HG03025 (cell line): Measurements from ENCODE around the gene STRIP2.
A peak's percentile ranks its signal among the peaks of the same experiment; 100 is the strongest.
"Not testable (repeated sequence)": the region's sequence is repeated elsewhere in the genome, so short reads cannot be mapped to it uniquely, and the experiment has no call there.

Experiments
- ATAC-seq: cut with Tn5 transposase; IDR thresholded peaks from one replicate; pipeline ENCODE4 v1.9.1; 2021; ENCODE audit warnings: mild to moderate bottlenecking, moderate library complexity; ENCODE audit not compliant: unreplicated experiment, low FRiP score

The STRIP2 gene, protein sequence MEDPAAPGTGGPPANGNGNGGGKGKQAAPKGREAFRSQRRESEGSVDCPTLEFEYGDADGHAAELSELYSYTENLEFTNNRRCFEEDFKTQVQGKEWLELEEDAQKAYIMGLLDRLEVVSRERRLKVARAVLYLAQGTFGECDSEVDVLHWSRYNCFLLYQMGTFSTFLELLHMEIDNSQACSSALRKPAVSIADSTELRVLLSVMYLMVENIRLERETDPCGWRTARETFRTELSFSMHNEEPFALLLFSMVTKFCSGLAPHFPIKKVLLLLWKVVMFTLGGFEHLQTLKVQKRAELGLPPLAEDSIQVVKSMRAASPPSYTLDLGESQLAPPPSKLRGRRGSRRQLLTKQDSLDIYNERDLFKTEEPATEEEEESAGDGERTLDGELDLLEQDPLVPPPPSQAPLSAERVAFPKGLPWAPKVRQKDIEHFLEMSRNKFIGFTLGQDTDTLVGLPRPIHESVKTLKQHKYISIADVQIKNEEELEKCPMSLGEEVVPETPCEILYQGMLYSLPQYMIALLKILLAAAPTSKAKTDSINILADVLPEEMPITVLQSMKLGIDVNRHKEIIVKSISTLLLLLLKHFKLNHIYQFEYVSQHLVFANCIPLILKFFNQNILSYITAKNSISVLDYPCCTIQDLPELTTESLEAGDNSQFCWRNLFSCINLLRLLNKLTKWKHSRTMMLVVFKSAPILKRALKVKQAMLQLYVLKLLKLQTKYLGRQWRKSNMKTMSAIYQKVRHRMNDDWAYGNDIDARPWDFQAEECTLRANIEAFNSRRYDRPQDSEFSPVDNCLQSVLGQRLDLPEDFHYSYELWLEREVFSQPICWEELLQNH

DNA sequence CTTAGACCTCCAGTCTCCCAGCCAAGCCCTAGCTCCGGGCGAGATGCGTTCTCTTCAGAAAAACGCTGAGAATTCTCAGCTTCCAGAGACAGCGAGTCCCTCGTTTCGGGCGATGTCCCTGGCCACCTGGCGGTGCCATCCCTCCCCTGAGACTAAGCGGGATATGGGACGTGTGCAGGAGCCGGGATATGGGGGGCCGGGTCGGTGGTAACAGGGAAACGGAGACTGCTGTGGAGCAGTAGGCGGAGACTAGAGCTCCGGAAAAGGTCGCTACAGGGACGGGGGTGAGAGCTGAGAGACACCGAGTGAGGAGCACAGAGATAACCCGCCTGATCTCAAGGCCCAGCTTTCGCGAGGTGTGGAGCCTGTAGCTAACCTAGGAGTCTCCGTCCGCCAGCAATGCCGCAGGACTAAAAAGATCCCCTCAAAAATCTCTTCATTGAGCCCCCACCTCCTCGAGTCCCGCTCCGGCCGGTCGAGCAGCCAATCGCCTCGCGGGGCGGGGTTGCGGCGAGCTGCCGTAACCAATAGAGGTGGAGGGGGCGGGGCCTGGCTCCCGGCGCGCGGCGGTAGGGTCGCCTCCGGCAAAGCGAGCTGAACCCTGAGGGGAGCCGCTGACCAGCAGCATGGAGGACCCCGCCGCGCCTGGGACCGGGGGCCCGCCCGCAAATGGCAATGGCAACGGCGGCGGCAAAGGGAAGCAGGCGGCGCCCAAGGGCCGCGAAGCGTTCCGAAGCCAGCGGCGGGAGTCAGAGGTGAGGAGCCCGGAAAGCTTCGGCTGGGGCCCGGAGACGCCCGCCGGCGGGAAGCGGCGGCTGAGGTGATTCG lies at the start of gene STRIP2:
TSS of gene STRIP2 (plus strand) at position 586 of the 828 bp plus-strand sequence. CDS start at position 627, 41 bp downstream.
- peak; percentile 93 for ATAC-seq

DNA sequence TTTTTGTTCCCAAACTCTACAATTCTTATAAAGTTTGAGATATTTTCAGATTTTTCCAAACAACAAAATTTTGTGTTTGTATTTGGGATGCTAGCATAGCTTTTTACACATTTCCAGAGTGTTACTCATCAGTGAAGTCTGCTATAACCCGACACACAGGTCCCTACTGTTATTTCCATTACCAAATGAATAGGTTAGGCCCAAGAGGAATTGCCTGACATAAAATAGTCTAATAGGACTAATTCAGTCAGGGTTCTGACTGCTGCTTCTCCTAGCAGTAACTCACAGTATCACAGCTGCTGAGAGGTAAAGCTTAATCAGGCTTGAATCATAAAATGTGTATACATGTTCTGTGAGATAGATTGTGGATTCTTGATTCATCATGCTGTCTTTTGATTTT lies 49.1 kb upstream of the STRIP2 start:
- ATAC-seq: no peak

DNA sequence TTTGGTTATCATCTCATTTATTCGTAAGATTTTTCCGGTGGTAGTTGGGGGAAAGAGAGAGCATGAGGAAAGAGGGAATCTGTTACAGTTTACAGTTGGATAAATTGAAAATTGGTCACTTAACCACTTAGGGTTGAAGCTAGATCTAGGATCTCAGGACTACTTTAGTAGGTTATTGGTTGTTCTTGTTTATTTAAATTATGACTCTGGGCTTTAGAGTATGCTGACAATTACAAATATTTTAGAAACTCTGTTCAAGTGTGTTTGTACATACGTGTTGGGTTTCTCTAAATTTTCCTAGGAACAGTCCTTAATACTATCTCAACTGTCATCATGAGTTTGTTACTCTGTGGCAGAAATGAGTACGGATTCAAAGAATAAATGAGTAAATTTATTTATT lies 48.6 kb upstream of the STRIP2 start:
- ATAC-seq: no peak

DNA sequence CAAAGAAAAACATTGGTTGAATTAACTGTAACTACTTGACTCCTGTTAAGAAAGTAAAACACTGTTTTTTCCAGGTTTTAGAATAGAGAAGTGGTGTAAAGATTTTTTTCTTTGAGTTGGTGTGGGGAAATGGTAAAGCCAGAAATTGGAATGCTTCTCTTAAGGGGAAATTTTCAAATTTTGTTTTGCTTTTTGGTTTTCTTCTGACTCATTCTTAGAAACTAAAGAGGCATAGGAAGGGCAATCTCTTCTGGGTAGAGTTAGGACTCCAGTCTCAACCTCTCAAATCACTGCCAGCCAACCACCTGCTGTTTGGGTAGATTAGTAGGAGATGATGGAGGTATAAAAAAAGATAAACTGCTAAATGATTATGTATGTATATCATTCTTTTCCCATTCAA lies 47.7 kb upstream of the STRIP2 start:
- ATAC-seq: no peak

DNA sequence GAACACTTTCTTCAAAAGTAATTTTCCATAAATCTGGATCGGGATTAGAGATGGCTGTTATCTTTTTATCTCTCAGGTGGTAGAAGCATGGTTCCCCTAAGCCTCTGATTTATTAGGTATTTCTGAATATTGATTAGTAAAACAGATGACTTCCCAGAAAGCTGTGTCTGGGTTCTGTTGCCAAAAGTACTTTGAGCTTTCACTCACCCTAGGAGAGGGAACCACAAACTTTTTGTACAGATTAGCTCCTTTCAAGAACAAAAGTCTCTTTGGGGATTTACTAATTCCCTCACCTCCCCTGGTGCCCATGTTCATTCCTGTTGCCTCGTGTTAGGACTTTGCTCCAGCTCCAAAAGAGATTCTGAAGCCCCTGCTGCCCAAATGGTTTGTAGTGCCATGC lies 46.7 kb upstream of the STRIP2 start:
- no peak for ATAC-seq

DNA sequence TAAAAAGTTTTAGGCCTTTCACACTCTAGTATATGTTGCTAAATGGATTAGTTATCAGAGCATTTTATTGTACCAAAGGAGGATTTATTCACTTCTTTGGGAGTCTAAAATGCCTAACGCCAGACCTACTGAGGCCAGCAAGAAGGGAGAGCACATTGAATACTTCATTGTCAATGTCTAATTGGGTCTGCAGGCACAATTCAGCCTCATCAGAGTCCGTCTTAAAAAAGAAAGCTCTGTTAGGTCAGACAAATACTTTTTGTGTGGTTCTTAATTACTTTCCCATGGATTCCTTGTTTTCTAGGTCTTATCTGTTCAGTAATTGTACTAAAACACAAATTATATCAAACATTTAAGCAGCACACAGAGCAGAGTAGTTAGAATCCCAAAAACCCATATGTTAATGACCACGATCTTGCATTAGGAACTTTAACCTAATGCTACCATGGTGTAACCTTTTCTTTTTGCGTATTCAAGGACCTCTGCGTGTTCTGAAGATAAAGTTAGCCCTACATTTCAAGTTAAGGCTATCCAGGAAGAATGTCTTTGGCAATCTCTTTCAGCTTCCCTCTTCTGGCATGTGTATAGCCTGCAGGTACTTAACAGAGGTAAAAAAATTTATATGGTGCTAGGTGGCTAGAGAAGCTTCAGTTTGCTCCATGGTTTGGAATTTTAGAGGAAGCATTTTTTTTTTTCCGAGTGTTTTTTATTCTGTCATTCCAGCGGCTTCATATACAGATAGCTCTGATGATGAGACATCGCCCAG lies 45.7 kb upstream of the STRIP2 start:
- no peak for ATAC-seq

DNA sequence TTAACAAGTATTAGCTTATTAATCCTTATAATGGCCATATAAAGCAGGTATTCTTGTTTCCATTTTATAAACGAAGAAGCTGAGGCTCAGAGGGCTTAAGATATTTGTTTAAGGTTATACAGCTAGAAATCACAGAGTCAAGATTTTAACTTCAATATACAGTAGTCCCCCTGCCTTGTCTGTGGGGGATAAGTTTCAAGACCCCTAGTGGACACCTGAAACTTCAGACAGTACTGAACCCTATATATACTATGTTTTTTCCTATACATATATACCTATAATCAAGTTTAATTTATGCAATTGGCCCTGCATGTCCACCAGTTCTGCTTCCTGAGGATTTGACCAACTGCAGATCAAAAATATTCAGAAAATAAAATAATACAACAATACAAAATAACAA lies 44.4 kb upstream of the STRIP2 start:
- ATAC-seq: no peak

DNA sequence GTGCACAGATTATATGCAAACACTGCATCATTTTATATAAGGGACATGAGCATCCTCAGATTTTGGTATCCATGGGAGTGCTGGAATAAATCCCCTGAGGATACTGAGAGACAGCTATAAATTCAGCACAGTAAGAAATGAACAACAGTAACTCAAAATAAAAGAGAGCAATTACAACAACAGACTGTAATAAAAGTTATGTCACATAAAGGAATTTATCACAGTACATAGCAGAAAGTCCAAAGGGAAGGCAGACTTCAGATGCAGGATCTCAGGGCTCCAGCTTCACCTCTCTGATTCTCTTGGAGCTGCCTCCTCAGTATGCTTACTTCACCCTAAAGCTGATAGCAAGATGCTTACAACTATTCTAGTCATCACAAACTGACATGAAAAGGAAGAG lies 43.9 kb upstream of the STRIP2 start:
- no peak for ATAC-seq

DNA sequence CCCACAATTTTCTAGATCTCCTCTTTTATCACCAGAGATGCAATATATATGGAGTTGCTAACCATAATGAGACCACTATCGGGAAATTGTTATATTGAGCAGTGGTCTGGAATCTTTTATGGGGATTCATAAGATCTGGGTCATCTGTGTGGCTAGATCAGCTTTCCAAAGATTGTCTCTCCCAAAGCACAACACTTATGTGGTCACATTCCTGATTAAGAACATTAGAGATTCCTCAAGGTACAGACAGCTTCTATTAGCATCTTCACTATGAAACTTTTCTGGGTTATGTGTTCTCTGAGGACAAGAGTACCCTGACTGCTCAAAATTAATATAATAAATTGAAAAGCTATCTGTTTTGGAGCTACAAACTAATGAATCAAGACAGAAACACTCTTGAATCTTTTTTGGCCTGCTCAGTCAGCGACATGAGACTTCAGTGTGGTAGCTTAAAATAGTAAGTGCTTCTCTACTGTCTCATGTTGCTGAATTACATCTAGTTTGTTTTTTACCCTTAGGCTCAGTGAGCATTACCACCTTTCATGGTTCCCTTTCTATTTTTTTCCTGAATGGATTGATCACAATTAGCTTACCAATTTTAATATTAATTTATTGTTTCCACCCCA lies 42.6 kb upstream of the STRIP2 start:
- ATAC-seq: no peak

DNA sequence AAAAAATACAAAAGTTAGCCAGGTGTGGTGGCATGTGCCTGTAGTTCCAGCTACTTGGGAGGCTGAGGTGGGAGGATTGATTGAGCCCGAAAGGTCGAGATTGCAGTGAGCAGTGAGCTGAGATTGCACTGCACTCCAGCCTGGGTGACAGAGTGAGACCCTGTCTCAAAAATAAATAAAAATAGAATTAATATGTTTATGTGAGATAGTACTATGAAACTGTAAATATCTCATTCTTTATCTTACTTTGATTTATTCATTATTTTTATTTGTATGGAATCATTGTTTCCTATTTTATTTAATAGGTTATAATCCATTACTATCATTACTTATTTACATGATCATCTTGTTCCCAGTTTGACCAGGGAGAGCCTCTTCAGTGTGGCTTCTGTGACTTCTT lies 41.0 kb upstream of the STRIP2 start:
- no peak for ATAC-seq

DNA sequence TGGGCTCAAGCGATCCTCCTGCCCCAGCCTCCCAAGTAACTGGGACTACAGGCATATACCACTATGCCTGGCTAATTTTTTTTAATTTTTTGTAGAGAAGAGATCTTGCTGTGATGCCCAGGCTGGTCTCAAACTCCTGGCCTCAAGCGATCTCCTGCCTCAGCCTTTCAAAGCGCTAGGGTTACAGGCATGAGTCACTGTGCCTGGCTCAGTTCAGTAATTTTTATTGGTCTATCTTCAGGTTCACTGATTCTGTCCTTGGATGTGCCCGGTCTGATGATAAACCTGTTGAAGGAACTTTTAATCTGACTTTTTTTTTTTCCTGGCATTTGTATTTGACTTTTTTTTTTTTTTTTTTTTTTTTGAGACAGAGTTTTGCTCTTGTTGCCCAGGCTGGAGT lies 40.1 kb upstream of the STRIP2 start:
- no peak for ATAC-seq

DNA sequence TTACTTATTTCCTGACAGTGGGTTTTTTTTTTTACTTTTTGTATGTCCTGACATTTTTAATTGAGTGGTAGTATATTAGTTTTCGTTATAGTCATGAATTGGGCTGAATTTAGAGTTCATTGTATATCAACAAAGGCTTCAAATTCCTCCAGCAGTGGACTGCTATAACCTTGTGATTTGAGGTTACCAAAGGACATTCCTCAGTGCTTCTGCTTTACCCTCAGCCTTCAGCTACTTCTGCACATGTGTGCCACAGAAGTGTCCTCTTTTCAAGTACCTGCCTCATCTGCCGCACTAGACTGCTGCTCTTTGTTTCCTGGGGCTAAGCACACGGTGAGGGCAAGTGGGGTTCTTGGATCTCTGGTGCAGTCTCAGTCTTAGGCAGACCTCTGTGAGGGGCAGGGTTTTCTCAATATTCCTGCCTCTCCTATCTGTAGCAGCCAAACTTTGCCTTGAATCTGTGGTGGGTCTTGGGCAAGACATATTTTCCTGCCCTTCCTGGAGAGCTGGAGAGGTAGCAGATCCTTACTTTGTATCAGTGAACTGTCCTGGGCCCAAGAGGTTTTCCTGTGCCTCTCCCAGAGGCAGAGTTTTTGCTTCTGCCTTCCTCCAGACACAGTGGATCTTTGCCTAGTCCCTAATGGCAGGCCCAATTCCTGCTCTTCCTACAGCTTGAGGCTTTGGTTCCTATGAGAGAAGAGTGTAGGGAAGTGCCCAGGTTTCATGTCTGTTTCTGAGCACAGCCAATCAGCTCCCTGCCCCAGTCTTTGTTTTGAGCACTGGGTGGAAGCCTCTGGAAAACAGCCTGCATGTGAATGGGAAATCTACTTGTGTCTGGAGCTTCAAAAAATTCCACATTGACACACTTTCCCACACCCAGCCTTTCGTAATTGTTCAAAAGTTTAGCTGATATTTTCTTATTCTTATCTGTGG lies 39.0 kb upstream of the STRIP2 start:
- no peak for ATAC-seq

DNA sequence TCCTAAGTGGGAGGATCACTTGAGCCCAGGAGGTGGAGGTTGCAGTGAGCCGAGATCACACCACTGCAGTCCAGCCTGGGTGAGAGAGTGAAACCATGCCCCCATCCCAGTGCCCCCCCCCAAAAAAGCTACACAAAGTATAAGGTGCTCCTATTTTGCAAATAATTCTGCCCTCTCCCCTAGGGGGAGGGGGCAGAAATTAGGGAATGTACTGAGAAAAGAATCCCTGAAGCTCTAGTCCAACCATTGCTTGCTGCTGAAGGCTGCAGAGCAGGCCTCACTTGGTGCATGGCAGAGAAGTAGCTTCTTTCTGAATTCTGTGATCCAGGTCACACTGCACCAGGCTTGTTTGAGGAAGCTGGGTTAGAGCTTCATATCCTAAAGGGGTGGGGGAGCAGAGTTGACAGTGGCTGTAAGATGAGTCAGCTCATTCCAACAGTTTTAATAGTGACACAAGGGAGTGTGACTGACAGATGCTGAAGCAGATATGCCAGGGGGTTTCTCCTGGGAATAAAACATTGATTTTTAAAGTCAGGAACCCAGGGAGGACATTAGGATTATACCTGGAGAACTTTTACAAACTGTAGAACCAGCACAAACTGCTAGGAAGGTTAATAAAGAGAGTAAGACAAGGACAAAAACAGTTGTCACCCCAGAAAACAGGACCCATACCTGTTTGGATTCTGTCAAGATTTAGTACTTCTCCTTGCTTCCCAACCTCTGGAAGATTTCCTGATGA lies 32.8 kb upstream of the STRIP2 start:
- ATAC-seq: no peak

DNA sequence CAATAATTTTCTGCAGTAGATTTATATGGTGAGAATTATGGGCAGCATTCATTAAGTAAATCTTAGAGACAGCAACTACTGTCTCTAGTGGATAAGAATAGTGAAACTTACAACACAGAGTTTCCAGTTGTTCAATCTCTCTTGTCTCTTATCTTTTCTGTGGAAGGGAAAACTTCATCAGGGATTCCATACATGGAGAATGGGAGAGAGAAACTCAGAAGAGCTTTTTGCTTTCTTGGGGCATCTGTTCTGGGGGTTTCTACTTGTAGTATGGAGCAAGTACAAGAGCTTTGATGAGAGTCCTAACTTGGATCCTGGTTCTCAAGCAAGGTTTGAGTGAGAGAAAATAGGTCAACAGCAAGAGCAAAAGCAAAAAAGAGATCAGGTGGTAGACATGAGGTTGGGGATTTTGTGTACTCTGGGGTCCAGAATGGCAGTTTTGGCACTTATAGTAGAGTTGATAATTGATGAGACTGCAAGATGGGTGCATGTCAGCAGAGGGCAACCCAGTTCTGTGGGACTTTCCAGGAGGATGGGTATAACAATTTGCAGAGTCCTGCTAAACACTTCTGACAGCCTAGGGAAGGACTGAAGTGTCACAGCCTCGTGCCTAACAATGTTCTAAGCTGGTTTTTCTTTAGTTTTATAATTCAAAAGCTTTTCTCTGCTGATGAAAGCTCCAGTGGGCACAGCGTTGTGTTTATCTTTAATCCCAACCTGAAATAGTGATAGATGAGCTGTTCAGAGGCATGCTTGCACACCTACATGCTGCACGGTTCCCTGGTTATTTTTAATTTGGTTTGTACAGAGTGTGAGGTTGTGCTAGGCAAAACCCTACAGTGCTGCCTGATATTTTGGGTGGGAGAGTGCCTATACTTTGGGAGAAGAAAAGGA lies 32.0 kb upstream of the STRIP2 start:
- ATAC-seq: no peak

DNA sequence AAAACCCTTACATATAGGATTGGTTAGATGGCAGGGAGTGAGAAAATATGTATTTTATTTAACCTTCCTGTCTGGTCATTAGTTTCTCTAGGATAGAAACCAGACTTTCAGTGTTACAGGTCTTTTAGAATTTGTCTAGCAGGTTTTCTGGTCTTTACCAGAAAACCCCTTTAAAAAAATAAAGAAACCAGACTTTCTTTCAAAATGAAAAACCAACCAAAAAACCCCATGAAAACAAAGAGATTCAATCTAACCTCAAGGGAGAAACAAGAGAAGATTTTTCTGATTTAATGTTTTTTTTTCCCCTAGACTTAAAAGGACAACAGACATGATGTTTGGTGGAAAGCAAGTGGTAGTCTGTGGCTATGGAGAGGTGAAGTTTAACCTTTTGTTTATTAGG lies 28.7 kb upstream of the STRIP2 start:
- ATAC-seq: no peak

DNA sequence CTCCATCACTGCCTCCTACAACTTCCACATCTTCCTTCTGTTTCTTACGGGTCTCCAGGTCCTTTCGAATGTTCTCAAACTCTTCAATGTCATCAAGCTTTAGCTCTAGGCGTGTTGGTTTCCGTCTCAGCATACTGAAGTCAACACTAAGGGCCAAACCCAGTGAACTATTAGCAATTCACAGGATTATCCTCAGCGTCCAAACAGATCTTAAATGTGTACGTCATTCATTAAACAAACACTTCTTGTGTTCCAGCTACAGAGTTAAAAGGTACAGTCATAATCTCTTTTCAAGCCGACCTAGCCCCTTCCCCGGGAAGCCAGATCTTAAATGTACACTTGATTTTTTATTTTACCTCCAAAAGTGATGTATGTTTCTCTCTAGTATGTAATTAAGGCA lies 24.0 kb upstream of the STRIP2 start:
- ATAC-seq: not testable (repeated sequence)

DNA sequence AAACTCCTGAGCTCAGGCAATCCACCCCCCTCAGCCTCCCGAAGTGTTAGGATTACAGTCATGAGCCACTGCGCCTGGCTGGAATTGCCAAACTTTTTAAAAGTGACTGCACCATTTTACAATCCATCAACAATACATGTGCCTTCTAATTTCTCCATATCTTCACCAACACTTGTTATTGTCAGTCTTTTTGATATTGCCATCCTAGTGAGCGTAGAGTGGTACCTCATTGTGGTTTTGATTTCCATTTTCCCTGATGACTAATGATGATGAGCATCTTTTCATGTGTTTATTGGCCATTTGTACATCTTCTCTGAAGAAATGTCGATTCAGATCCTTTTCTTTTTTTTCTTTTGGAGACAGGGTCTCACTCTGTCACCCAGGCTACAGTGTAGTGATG lies 21.7 kb upstream of the STRIP2 start:
- ATAC-seq: no peak
